Effector CD4-positive, alpha-beta T cell (primary cell): ENCODE results near the gene TUBGCP5.

Experiments
- DNase-seq: peaks from one replicate; pipeline ENCODE4 v3.0.0-alpha.2; 2020

The TUBGCP5 gene

DNA sequence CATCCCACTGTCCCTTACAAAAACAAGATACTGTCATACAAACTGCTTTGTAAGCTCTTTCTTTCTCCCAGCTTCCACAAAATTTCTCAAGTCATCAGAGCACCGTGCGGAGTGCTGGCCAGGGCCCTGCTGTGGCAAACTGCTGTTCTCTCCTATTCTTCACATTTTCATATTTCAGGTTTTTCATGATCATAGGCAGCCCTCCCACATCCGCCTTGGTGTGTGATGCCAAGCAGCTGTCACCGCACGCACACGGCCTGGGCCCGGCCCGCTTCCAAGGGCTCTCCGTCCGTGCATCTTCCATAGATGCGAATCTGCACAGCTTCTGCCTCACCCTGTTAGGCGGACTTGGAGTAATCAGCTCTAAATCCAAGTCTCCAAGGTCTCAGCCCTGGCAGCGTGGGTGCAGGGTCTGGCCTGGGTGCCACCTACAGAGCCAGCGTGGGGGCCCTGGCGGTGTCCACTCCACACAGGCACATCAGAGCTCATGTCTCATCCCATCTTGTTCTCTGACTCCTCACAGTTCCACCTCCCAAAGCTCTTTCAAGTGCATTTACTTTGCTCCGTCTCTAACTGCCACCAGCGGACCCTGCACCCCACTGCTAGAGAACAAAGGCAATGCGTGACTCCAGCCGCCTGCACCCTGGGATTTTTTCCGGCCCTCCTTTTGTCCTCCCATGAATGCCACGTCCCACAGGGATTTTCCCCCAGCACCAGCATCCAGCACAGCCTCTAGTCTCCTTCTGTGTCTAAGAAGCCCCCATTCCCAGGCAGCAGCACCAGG is 86.4 kb downstream of the TUBGCP5 start:
- DNase-seq = no peak

DNA sequence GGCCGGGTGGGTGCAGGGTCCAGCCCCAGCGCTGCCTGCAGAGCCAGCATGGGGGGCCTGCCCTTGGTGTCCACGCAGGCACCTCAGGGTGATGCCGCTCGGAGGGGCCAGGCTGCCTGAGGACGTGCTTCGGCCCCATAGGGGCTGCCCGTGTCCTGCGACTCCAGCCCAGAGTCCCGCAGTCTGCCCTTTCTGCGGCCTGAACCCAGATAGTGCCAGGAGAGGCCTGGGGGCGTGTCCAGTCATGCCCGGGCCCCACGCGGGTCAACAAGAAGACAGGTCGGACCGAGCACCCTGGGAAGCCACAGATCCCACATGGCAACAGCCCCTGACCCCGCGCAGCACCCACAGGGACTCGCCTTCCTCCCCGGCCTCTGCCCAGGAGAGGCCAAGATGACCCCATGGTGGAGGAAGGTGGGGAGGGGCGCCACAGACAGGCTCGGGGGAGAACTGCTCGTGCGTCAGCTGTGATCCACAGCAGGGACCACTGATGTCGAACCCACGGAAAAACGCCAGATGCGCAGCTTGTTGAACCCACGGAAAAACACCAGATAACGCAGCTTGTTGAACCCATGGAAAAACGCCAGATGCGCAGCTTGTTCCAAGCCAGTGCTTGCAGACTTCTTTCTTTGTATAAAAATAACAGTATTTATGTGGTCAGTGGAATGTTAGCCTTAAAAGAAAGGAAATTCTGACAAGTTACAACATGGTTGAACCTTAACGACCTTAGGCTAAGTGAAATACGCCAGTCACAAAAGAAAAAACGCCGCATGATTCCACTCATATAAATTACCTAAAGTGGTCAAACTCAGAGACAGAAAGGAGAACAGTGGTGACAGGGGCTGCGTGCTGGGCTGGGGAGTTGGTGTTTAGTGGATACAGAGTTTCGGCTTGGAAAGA is 87.7 kb downstream of the TUBGCP5 start:
- DNase-seq = no peak

DNA sequence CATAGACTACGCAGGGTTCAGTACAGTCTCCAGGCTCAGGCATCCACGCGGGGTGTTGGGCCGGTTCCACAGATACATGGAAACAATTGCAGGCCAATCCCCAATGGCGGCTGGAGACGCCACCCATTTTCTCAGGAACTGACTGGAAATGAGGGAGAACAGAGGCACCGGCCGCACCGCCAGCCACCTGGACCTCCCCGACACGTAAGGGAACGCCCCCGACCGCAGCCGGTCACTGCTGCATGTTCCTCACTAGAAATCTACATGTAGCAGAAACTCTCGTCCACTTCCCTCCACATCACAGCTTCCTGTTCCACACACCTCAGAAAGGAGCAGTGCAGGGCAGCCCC is 88.4 kb downstream of the TUBGCP5 start:
- DNase-seq = no peak

DNA sequence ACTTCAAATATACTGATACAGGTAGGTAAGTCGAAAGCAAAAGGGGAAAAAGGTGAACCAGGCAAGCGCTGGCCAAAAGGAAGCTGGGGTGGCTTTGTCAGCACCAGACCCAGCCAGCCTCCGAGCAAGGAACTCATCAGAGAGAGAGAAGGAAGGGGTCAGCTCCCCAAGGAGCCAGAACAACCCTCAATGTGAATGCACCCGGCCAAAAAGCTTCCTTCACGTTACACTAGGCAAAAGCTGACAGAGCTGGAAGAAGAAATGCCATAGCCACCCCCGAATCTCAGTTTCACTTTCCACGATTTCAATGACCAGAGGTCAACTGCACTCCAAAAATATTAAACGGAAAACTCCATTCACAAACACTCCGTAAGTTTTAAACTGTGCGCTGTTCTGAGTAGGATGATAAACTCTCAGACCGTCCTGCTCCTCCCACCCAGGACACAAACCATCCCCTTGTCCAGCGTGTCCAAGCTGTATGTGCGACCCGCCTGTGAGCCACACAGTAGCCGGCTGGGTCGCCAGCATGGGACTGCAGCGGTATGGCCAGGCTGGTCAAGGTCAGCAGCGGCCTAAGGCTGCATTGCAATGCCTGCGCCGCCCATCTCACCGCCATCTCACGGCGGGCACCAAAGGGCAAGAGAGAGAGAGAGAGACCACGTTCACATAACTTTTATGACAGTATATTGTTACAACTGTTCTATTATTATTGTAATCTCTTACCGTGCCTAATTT is 88.9 kb downstream of the TUBGCP5 start:
- no peak for DNase-seq
